LNCAP (cell line): Measurements from ENCODE around the gene FNBP1.

Source experiments
- TF ChIP-seq, protein P1 (sequence below): fragments of 450-650 bp; IDR thresholded peaks from 2 replicates; pipeline ENCODE4 v1.5.1; 2017; ENCODE audit warnings: mild to moderate bottlenecking

FNBP1 gene

DNA sequence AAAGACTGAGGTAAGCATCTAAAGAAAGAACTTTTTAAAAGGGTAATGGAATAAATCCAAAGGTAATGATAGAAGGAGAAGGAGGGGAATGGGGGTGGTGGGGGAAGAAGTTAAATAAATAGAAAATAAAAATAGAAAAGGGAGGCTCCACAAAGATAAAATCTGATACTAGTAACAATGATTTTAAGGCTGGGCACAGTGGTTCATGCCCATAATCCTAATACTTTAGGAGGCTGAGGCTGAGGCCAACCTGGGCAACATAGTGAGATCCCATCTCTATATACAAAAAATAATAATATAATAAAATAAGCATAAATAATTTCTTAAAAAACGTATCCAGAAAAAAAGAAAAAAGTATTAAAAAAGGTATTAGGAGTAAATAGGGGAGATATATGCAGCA lies 89.3 kb downstream of the FNBP1 start:
- TF ChIP-seq, protein P1, sequence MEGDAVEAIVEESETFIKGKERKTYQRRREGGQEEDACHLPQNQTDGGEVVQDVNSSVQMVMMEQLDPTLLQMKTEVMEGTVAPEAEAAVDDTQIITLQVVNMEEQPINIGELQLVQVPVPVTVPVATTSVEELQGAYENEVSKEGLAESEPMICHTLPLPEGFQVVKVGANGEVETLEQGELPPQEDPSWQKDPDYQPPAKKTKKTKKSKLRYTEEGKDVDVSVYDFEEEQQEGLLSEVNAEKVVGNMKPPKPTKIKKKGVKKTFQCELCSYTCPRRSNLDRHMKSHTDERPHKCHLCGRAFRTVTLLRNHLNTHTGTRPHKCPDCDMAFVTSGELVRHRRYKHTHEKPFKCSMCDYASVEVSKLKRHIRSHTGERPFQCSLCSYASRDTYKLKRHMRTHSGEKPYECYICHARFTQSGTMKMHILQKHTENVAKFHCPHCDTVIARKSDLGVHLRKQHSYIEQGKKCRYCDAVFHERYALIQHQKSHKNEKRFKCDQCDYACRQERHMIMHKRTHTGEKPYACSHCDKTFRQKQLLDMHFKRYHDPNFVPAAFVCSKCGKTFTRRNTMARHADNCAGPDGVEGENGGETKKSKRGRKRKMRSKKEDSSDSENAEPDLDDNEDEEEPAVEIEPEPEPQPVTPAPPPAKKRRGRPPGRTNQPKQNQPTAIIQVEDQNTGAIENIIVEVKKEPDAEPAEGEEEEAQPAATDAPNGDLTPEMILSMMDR: no peak

DNA sequence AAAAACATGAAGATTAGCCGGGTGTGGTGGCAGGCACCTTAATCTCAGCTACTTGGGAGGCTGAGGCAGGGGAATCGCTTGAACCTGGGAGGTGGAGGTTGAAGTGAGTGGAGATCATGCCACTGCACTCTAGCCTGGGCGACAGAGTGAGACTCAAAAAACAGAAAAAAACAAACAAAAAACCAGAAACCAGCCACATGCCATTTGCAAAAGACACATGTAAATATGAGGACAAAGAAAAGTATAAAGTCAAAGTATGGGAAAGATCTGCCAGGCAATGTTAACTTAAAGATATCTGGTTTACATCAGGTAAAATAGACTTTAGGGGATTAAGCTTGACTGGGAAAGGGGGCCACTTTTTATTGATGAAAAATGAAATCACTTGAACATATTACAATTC lies 90.7 kb downstream of the FNBP1 start:
- TF ChIP-seq, protein P1: no peak

DNA sequence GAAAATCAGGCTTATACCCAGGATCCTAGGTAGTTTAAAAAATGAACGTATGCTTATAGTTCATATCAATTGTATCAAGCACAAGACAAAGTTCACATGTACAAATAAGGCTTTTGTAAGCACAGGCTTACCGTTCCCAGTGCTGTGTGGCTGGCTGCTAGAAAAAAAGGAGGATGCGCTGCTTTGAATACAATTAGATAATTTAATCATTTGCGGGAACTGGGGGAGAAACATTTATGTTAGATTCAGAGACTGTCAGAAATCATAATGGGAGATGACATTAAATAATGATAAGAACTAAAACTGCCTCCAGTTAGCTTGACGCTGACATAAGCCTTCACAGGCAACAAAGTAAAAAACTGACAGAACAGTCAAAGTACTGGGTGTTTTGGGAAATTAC lies 93.2 kb downstream of the FNBP1 start:
- TF ChIP-seq, protein P1: no peak

DNA sequence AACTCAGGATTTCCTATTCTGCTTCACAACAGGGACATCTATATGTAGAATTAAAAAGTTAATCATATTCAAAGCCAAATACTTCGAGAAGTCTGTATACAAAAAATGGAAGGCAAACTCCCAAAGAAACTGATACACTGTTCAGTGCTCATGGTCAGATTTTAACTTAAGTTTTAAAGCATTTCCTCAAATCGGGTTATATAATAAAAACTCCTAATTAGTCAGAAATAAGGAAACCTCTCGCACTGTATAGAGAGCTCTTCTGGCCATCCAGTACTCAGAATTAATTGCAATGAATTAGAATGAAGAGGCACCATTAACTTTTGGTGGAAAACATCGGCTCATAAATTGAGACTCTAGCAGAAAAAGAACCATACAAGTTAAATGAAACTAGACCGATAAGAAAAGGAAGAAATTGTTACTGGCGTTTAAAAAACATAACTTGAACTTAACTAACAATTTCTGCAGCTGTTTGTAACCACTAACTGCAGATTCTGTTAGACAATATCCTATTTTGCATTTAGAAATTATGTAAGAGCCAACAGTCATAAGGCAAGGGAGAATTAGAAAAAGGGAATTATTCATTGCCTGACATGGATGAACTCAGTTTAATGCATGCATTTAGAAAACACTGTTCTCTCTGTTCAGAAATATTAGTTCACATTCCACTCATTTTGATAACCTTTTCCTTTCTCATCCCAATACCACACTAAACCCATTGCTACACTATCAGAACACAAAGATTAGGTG lies 96.6 kb downstream of the FNBP1 start:
- TF ChIP-seq, protein P1: no peak

DNA sequence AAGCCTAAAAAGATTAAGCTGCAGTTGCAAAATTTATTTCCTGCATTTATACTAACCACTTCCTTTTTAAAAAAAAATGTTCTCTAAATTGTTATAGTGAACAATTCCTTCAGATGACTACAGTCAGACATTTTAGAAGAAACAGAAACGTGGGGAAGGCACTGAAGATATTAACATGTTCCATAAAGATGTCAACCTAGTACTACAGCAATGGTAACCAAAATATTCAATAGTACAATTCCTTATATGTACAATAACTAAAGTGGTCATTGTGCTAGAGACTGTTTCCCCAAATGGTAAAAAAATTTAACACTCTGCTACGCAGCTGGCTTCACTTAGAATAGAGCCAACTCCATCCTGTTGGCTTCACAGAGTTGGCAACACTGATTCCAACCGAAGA lies 97.7 kb downstream of the FNBP1 start:
- TF ChIP-seq, protein P1: no peak

DNA sequence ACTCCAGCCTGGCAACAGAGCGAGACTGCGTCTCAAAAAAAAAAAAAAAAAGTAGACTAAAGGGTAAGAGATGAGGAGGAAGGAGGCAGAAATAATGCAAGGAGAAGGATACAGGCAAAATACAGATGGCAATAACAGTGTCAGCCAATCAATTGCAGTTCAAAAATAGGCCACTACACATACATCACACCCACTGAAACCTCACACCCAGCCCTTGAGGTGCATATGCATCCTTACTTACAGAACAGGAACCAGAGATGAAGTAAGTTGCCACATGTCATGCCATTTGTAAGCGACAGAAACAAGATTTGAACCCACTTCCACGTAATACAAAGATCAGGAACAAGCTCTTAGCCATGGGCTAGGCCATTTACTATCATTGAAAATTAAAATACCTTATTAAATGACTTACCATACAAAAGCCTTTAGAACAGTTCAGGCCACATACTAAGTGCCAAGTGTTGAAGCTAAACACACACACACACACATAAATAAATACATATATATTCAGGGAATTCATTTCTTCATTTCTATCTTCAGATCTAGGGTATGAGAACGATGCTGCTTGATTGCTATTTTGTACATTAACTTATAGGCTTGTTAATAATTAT lies 98.4 kb downstream of the FNBP1 start:
- TF ChIP-seq, protein P1: no peak

DNA sequence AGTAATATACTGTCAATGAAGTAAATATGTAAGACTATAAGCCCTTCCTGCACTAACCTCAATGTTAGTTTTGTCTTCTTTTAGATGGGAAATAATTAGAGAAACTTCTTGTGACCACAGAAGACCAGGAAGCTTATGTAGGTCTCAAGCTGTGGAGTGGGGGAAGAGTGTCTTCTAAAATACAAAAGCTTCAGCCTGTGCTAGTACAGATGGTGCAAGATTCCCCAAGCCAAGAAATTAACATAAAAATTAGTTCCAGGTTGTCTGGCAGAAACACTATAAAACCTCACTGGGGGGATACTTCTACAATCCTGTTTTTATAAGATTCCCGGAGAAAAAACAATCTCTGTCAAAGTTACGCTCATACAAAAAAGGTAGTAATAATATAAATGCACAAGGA lies 103.6 kb downstream of the FNBP1 start:
- TF ChIP-seq, protein P1: no peak
